Measurements from ENCODE around the gene EVX1.

Gene EVX1

GRCh38 chr7:27242555-27243339, at the start of gene EVX1:
TSS of gene EVX1 (plus strand) at chr7:27242802. CDS start at chr7:27243031, 229 bp downstream.
- Mint-ChIP-seq H3K4me3 (peak within 1 kb of the TSS; percentile 59), H3K27me3 (peaks cover 51% of the 10 kb centered on the region), H3K36me3 (no peaks in the 10 kb centered on the region), H3K4me1 (ENCODE audit: low read depth) (peaks cover 43% of the 10 kb centered on the region), H3K9me3 (ENCODE audit: low read depth) (no peaks in the 10 kb centered on the region), H3K27ac (peak within 1 kb of the TSS; percentile 29)

DNA sequence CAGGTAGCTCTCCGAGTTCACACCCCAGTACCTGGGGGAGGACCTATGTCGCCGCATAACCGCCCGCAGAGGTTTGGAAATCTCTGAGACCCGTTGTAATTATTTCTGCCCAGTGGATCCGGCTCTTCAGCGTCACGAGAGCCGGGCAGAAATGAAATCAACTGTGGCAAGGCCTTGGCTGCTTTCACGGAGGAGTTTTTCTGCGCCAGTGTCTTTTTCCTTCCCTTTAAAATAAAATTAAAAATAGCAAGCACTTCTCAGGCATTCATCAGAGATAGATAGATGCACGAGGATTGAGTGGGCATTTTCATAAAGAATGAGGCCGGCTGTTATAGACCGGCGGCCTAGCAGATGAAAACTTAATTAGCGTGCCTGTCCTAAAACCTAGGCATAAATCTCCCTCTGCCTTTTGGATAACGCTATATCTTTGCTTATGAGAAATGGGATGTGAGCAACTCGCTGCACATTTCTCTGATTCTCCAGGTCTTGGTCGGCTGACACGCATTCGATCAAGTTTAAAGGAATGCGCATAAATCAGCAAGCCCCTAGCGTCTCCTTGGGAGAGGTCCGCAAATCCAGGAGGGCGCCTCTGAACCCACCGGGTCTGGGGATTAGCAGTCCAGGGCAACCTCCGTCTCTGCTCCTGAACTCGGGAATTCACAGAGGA, 49.1 kb upstream of the EVX1 start:
- peaks cover 62% of the 10 kb centered on the region for H3K27me3 Mint-ChIP-seq
- no peaks in the 10 kb centered on the region for H3K9me3 Mint-ChIP-seq (ENCODE audit: low read depth)
- H3K36me3 Mint-ChIP-seq: no peaks in the 10 kb centered on the region
- peaks cover 33% of the 10 kb centered on the region for H3K4me1 Mint-ChIP-seq (ENCODE audit: low read depth)
- peak overlapping the region; percentile 51 for H3K4me3 Mint-ChIP-seq
- no peak overlapping the region for H3K27ac Mint-ChIP-seq

DNA sequence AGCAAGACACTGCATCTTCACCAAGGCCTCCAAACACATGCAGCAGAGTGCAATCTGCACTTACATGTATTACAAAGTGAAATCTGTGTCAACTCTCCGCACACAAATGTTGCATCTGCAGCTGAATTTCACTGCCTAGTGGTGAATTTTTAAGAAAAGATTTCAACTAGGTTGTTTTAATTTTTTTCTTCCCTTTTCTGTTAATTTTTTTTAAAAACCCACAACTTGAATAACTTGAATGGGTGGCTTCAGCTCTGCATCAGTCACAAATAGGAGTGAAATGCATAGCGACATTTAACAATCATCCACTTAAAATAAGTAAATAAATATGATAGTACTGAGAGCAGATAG, 48.6 kb upstream of the EVX1 start:
- peaks cover 30% of the 10 kb centered on the region for H3K4me1 Mint-ChIP-seq (ENCODE audit: low read depth)
- no peak overlapping the region for H3K27ac Mint-ChIP-seq
- peaks cover 60% of the 10 kb centered on the region for H3K27me3 Mint-ChIP-seq
- no peaks in the 10 kb centered on the region for H3K36me3 Mint-ChIP-seq
- H3K4me3 Mint-ChIP-seq: peak overlapping the region; percentile 51
- H3K9me3 Mint-ChIP-seq (ENCODE audit: low read depth): no peaks in the 10 kb centered on the region

DNA sequence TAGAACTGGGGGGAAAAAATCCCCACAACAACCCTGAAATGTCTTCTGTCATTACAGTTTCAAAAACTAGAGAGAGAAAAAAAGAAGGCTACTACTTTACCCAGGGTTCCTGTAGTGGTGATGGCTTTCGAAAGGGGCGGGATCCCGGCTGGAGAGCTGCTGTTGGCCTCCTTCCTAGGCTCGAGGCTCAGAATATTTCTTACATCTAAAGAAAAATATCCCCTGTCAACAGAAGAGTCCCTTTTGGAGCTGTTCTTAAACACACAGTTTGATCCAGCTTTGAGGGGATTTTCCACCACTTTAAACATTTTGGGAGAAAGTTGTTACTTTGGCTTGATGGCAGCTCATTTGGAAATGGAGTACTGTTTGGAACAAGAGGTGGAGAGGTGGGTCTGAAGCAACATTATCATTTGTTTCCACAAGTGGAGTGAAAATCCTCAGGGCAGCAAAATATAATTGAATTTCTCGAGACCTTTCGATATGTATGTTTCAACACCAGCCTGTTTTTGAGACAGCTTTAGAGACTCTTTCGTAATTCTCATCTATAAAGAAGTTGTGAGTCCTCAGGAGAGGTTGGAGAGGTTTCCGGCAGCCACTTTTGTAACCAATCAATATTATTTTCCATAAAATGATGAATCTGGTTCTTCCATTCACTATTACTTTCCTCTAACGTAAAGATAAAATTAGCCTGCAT, 47.8 kb upstream of the EVX1 start:
- H3K9me3 Mint-ChIP-seq (ENCODE audit: low read depth): no peaks in the 10 kb centered on the region
- no peaks in the 10 kb centered on the region for H3K36me3 Mint-ChIP-seq
- no peak overlapping the region for H3K27ac Mint-ChIP-seq
- peaks cover 57% of the 10 kb centered on the region for H3K27me3 Mint-ChIP-seq
- peaks cover 24% of the 10 kb centered on the region for H3K4me1 Mint-ChIP-seq (ENCODE audit: low read depth)
- H3K4me3 Mint-ChIP-seq: no peak overlapping the region

DNA sequence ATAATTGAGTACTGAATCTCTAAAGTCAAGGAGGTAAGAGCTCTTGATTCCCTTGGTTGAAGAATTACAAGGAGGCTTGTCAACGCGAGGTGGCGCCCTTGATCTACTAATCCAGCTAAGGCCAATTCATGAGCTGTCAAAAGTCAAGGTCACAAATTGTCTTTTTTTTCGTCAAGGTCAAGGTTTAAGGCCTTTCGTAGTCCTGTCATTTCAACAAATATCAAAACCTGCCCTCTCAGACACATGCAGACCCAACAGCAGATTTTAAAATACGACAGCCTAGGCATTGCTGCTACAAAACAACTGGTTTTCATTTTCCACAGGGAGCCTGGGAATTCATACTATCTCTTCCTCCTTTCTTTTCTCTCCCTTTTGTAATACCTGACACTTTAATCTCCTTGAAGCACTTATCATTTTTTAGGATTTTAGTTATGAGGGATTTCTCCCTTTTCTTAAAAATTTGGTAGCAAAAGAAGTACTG, 46.3 kb upstream of the EVX1 start:
- H3K36me3 Mint-ChIP-seq: no peaks in the 10 kb centered on the region
- peaks cover 54% of the 10 kb centered on the region for H3K27me3 Mint-ChIP-seq
- H3K4me3 Mint-ChIP-seq: no peak overlapping the region
- H3K9me3 Mint-ChIP-seq (ENCODE audit: low read depth): no peaks in the 10 kb centered on the region
- peaks cover 32% of the 10 kb centered on the region for H3K4me1 Mint-ChIP-seq (ENCODE audit: low read depth)
- no peak overlapping the region for H3K27ac Mint-ChIP-seq

GRCh38 chr7:27197137-27198042, 45.2 kb upstream of the EVX1 start:
- Mint-ChIP-seq H3K9me3 (ENCODE audit: low read depth) (no peaks in the 10 kb centered on the region), H3K4me3 (no peak overlapping the region), H3K27ac (no peak overlapping the region), H3K27me3 (peaks cover 57% of the 10 kb centered on the region), H3K36me3 (no peaks in the 10 kb centered on the region), H3K4me1 (ENCODE audit: low read depth) (peaks cover 37% of the 10 kb centered on the region)

DNA sequence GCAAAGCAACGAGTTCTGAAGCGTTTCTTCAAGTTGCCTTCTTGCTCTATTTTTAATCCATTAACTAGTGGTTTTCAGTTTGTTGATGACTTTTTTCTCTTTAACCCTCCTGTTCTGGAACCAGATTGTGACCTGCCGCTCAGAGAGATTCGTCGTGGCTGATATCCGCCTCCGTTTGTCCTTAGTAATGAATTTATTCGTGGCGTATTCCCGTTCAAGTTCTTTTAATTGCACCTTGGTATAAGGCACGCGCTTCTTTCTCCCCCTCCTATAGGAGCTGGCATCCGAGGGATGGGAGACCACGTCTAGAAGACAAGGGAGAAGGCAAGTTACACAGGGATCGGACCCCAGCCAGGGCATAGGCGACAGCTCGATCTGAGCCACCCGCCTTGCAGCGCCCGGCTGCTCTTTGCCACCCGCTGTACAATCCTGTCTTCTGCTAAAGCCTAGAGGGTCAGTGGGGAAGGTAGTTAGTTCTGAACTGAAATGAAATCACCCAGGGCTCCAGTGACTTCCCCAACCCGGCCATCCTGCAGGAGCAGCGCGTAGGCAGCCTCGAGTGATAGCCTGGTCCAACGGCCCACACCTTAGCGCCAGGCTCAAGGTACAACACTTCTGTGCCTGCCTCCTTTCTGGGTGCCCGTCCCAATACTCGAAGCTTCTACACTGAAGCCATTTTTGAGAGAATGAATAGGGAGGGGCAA, 44.3 kb upstream of the EVX1 start:
- Mint-ChIP-seq H3K4me3 (peak overlapping the region; percentile 53), H3K4me1 (ENCODE audit: low read depth) (peaks cover 37% of the 10 kb centered on the region), H3K27me3 (peaks cover 62% of the 10 kb centered on the region), H3K27ac (no peak overlapping the region), H3K9me3 (ENCODE audit: low read depth) (no peaks in the 10 kb centered on the region), H3K36me3 (no peaks in the 10 kb centered on the region)

- Mint-ChIP-seq H3K4me3 (peak overlapping the region; percentile 74), H3K4me1 (ENCODE audit: low read depth) (peaks cover 35% of the 10 kb centered on the region), H3K36me3 (no peaks in the 10 kb centered on the region), H3K9me3 (ENCODE audit: low read depth) (no peaks in the 10 kb centered on the region), H3K27me3 (peaks cover 63% of the 10 kb centered on the region), H3K27ac (no peak overlapping the region)
Measured at GRCh38 chr7:27198871-27199801, 43.5 kb upstream of the EVX1 start.

GRCh38 chr7:27199849-27200760, 42.5 kb upstream of the EVX1 start, which contains the start of gene HOXA13:
TSS of gene HOXA13 (minus strand) at chr7:27200091. CDS start at chr7:27200077, 14 bp downstream.
- Mint-ChIP-seq H3K27me3 (peaks cover 61% of the 10 kb centered on the region), H3K27ac (no peak within 1 kb of the TSS), H3K9me3 (ENCODE audit: low read depth) (no peaks in the 10 kb centered on the region), H3K4me3 (peak within 1 kb of the TSS; percentile 85), H3K4me1 (ENCODE audit: low read depth) (peaks cover 40% of the 10 kb centered on the region), H3K36me3 (no peaks in the 10 kb centered on the region)

- H3K4me3 Mint-ChIP-seq: peak overlapping the region; percentile 81
Measured at GRCh38 chr7:27200761-27201579, 41.6 kb upstream of the EVX1 start.

GRCh38 chr7:27201580-27202017, 41.0 kb upstream of the EVX1 start:
- no peak overlapping the region for H3K27ac Mint-ChIP-seq
- H3K36me3 Mint-ChIP-seq: no peaks in the 10 kb centered on the region
- H3K4me1 Mint-ChIP-seq (ENCODE audit: low read depth): peaks cover 44% of the 10 kb centered on the region
- H3K9me3 Mint-ChIP-seq (ENCODE audit: low read depth): no peaks in the 10 kb centered on the region
- H3K27me3 Mint-ChIP-seq: peaks cover 61% of the 10 kb centered on the region
- peak overlapping the region; percentile 81 for H3K4me3 Mint-ChIP-seq

More at GRCh38 chr7:27200761-27201579, 41.6 kb upstream of the EVX1 start:
- Mint-ChIP-seq H3K27ac (no peak overlapping the region), H3K4me1 (ENCODE audit: low read depth) (peaks cover 46% of the 10 kb centered on the region), H3K9me3 (ENCODE audit: low read depth) (no peaks in the 10 kb centered on the region), H3K36me3 (no peaks in the 10 kb centered on the region), H3K27me3 (peaks cover 61% of the 10 kb centered on the region)
